HG03520 (cell line): ENCODE measurements around the gene PRKAG1.
A peak's percentile ranks its signal among the peaks of the same experiment; 100 is the strongest.

Experiments used
- ATAC-seq: cut with Tn5 transposase; IDR thresholded peaks from one replicate; pipeline ENCODE4 v1.9.1; 2021; ENCODE audit warnings: mild to moderate bottlenecking, moderate library complexity; ENCODE audit not compliant: unreplicated experiment

PRKAG1 gene

GRCh38 chr12:48969833-48970701 is 48.5 kb downstream of the PRKAG1 start:
- no peak for ATAC-seq

GRCh38 chr12:48969160-48969771 is 49.3 kb downstream of the PRKAG1 start:
- no peak for ATAC-seq

GRCh38 chr12:48968467-48968866 is 50.1 kb downstream of the PRKAG1 start:
- ATAC-seq = no peak

GRCh38 chr12:48967991-48968390 is 50.6 kb downstream of the PRKAG1 start:
- no peak for ATAC-seq

- no peak for ATAC-seq
Measured at GRCh38 chr12:48966177-48966895, 52.2 kb downstream of the PRKAG1 start.

- ATAC-seq = no peak
Measured at GRCh38 chr12:48965298-48965838, 53.2 kb downstream of the PRKAG1 start.

- ATAC-seq = no peak
Measured at GRCh38 chr12:48961801-48962200, 56.8 kb downstream of the PRKAG1 start.

GRCh38 chr12:48961331-48961730 is 57.2 kb downstream of the PRKAG1 start:
- ATAC-seq = no peak

- ATAC-seq = no peak
Measured at GRCh38 chr12:48960834-48961233, 57.7 kb downstream of the PRKAG1 start.

GRCh38 chr12:48958049-48958388 is 60.6 kb downstream of the PRKAG1 start:
- no peak for ATAC-seq

GRCh38 chr12:48957141-48958048 is 61.2 kb downstream of the PRKAG1 start, which contains the start of gene ARF3:
ARF3 (minus strand) TSS chr12:48957487; CDS start chr12:48941095, 16,392 bp downstream.
- peak; percentile 85 for ATAC-seq

GRCh38 chr12:48956279-48957140 is 62.1 kb downstream of the PRKAG1 start:
- ATAC-seq = no peak

- ATAC-seq = no peak
Measured at GRCh38 chr12:48954841-48955501, 63.6 kb downstream of the PRKAG1 start.

- ATAC-seq = no peak
Measured at GRCh38 chr12:48954061-48954460, 64.5 kb downstream of the PRKAG1 start.

GRCh38 chr12:48952691-48953090 is 65.9 kb downstream of the PRKAG1 start:
- ATAC-seq = no peak
